CD4-positive, CD25-positive, alpha-beta regulatory T cell (primary cell): ENCODE data around the gene CD8A. TPM values are rescaled to one million over a fixed set of nuclear protein-coding genes. Genes with fewer than 3 reads are reported as not detected.
A peak's percentile ranks its signal among the peaks of the same experiment; 100 is the strongest.
"Not testable (repeated sequence)": the region's sequence is repeated elsewhere in the genome, so short reads cannot be mapped to it uniquely, and the experiment has no call there.

ENCODE experiments used
- ATAC-seq, 2 donors: fragments of 150-1000 bp; cut with Tn5 transposase; one replicate each; pipeline ENCODE4 v1.10.0; 2021; ENCODE audit warnings: low read depth in 2 of 2, moderate number of reproducible peaks in 2 of 2, moderate library complexity in 1 of 2
- DNase-seq, 3 donors: peaks; one replicate each; pipeline versions ENCODE4 v3.0.0 to v3.0.0-alpha.2; 2012 to 2022; ENCODE audit warnings: mixed read lengths in 1 of 3
- H3K27ac ChIP-seq: one replicate; pipeline ENCODE4 v1.7.0; 2013; ENCODE audit warnings: mild to moderate bottlenecking, low read length; ENCODE audit not compliant: insufficient read depth, poor library complexity, severe bottlenecking
- H3K27me3 ChIP-seq: one replicate; pipeline ENCODE4 v1.7.0; 2013; ENCODE audit warnings: low read length; ENCODE audit not compliant: control insufficient read depth, insufficient read depth
- H3K36me3 ChIP-seq: one replicate; pipeline ENCODE4 v1.7.0; 2013; ENCODE audit warnings: mild to moderate bottlenecking, low read length, moderate library complexity; ENCODE audit not compliant: control insufficient read depth, insufficient read depth
- H3K4me1 ChIP-seq: 2 replicates; pipeline ENCODE4 v1.7.0; 2013; ENCODE audit warnings: mild to moderate bottlenecking, low read length; ENCODE audit not compliant: insufficient read depth, control insufficient read depth, poor library complexity, severe bottlenecking
- H3K4me3 ChIP-seq: one replicate; pipeline ENCODE4 v1.7.0; 2013; ENCODE audit warnings: low read depth, mild to moderate bottlenecking, low read length, moderate library complexity
- H3K9me3 ChIP-seq, 2 experiments: 1 replicate in 1 of 2; 2 replicates in 1 of 2; pipeline ENCODE4 v1.7.0; 2013; ENCODE audit warnings: low read length in 2 of 2, mild to moderate bottlenecking in 1 of 2, moderate library complexity in 1 of 2; ENCODE audit not compliant: control insufficient read depth in 2 of 2
- H3K27ac Mint-ChIP-seq, 3 donors: one replicate each; pipeline ENCODE4 v1.8.0; 2020 to 2022; ENCODE audit warnings: mild to moderate bottlenecking in 3 of 3, mixed read lengths in 3 of 3, moderate library complexity in 2 of 3
- H3K27me3 Mint-ChIP-seq: one replicate; pipeline ENCODE4 v1.8.0; 2022; ENCODE audit warnings: mild to moderate bottlenecking, mixed read lengths
- H3K36me3 Mint-ChIP-seq: one replicate; pipeline ENCODE4 v1.8.0; 2020; ENCODE audit warnings: mixed read lengths
- H3K4me1 Mint-ChIP-seq, 4 donors: one replicate each; pipeline ENCODE4 v1.8.0; 2020 to 2022; ENCODE audit warnings: mixed read lengths in 4 of 4, mild to moderate bottlenecking in 1 of 4
- H3K4me3 Mint-ChIP-seq, 4 donors: one replicate each; pipeline ENCODE4 v1.8.0; 2020 to 2022; ENCODE audit warnings: mild to moderate bottlenecking in 4 of 4, mixed read lengths in 4 of 4, moderate library complexity in 3 of 4
- H3K9me3 Mint-ChIP-seq, 7 donors: one replicate each; pipeline ENCODE4 v1.8.0; 2020 to 2022; ENCODE audit warnings: mixed read lengths in 7 of 7, mild to moderate bottlenecking in 3 of 7, moderate library complexity in 2 of 7
- polyA plus RNA-seq, 4 donors: library from polyadenylated mRNA; unstranded; fragments of 300-500 nt; fragmentation: Illumina TruSeq; gene quantifications; one replicate each; pipeline ENCODE4 v1.2.3, GENCODE V29; 2021
- total RNA-seq: library from RNA; stranded (reverse); gene quantifications from one replicate; pipeline ENCODE4 v1.2.3, GENCODE V29; 2022

The CD8A gene
- total RNA-seq: not detected
- polyA plus RNA-seq: 1 to 10 TPM in 1 of 4 donors, under 1 TPM in 3; 0.24 to 1.8 (median 0.57) TPM

GRCh38 chr2:86790676-86791572 lies at the start of gene CD8A:
CD8A (minus strand) TSS chr2:86790913; CDS start chr2:86790825, 88 bp downstream.
- Histone ChIP-seq H3K27me3 (peaks cover 45% of the 10 kb centered on the region), H3K4me1 (peaks cover 24% of the 10 kb centered on the region), H3K9me3 (peaks cover 10% of the 10 kb centered on the region in 2 experiments), H3K36me3 (no peaks in the 10 kb centered on the region), H3K4me3 (peak within 1 kb of the TSS; percentile 51), H3K27ac (no peak within 1 kb of the TSS)
- Mint-ChIP-seq H3K4me1 (peaks cover 10 to 25% (median 14%) of the 10 kb centered on the region in 4 donors), H3K36me3 (peaks cover 2% of the 10 kb centered on the region), H3K4me3 (peak within 1 kb of the TSS; percentile 79 to 93 (median 85)), H3K27me3 (peaks cover 82% of the 10 kb centered on the region), H3K9me3 (peaks cover 2 to 16% (median 7%) of the 10 kb centered on the region in 7 donors), H3K27ac (peak within 1 kb of the TSS in 1 of 3 donors; percentile 66)
- ATAC-seq: peak in 1 of 2 donors; percentile 23
- peak in 2 of 3 donors; percentile 8 to 43 for DNase-seq

GRCh38 chr2:86839871-86840548 lies 49.3 kb upstream of the CD8A start:
- H3K4me1 Mint-ChIP-seq: peaks cover 4 to 35% (median 14%) of the 10 kb centered on the region in 4 donors
- not testable (repeated sequence) for H3K27ac Mint-ChIP-seq, H3K36me3 Mint-ChIP-seq, H3K27me3 Mint-ChIP-seq, H3K27me3 ChIP-seq, H3K27ac ChIP-seq, H3K36me3 ChIP-seq, H3K4me3 ChIP-seq, H3K9me3 Mint-ChIP-seq, H3K4me1 ChIP-seq, DNase-seq, ATAC-seq, H3K9me3 ChIP-seq, H3K4me3 Mint-ChIP-seq

- H3K27ac ChIP-seq, ATAC-seq, H3K36me3 ChIP-seq, DNase-seq, H3K36me3 Mint-ChIP-seq, H3K9me3 ChIP-seq, H3K4me3 ChIP-seq, H3K4me1 ChIP-seq, H3K9me3 Mint-ChIP-seq, H3K27ac Mint-ChIP-seq, H3K27me3 Mint-ChIP-seq, H3K27me3 ChIP-seq: not testable (repeated sequence)
- Mint-ChIP-seq H3K4me3 (peak overlapping the region in 1 of 4 donors; percentile 10), H3K4me1 (peaks cover 4 to 35% (median 14%) of the 10 kb centered on the region in 4 donors)
These were observed 48.7 kb upstream of the CD8A start for GRCh38 chr2:86839455-86839854.

GRCh38 chr2:86837714-86838113 lies 47.0 kb upstream of the CD8A start:
- H3K9me3 Mint-ChIP-seq, H3K27ac ChIP-seq, H3K4me3 ChIP-seq, DNase-seq, H3K27me3 Mint-ChIP-seq, H3K4me1 ChIP-seq, H3K9me3 ChIP-seq, H3K36me3 Mint-ChIP-seq, ATAC-seq, H3K27me3 ChIP-seq, H3K36me3 ChIP-seq: not testable (repeated sequence)
- Mint-ChIP-seq H3K27ac (peak overlapping the region in 1 of 3 donors; percentile 29), H3K4me1 (peaks cover 4 to 31% (median 13%) of the 10 kb centered on the region in 4 donors), H3K4me3 (peak overlapping the region in 1 of 4 donors; percentile 48)

- not testable (repeated sequence) for H3K27ac ChIP-seq, H3K36me3 ChIP-seq, H3K9me3 ChIP-seq, H3K27me3 ChIP-seq, H3K27me3 Mint-ChIP-seq, H3K36me3 Mint-ChIP-seq, H3K4me1 ChIP-seq, H3K9me3 Mint-ChIP-seq
- DNase-seq (peak in 1 of 3 donors; percentile 62), ATAC-seq (peak; percentile 40 to 43)
- Mint-ChIP-seq H3K4me1 (peaks cover 0 to 25% (median 7%) of the 10 kb centered on the region in 4 donors), H3K4me3 (peak overlapping the region in 2 of 4 donors; percentile 66 to 68), H3K27ac (peak overlapping the region in 2 of 3 donors; percentile 47 to 68)
- peak overlapping the region; percentile 19 for H3K4me3 ChIP-seq
These were observed 46.4 kb upstream of the CD8A start for GRCh38 chr2:86836915-86837695.

GRCh38 chr2:86835548-86835889 lies 44.8 kb upstream of the CD8A start:
- H3K4me1 Mint-ChIP-seq: peaks cover 0 to 17% (median 5%) of the 10 kb centered on the region in 4 donors
- H3K4me3 Mint-ChIP-seq: not testable (repeated sequence)

GRCh38 chr2:86833315-86833714 lies 42.6 kb upstream of the CD8A start:
- no peak overlapping the region for H3K4me3 ChIP-seq
- no peaks in the 10 kb centered on the region for H3K27me3 ChIP-seq
- no peaks in the 10 kb centered on the region for H3K36me3 ChIP-seq
- Mint-ChIP-seq H3K4me1 (peaks cover 0 to 17% (median 5%) of the 10 kb centered on the region in 4 donors), H3K27ac (no peak overlapping the region), H3K36me3 (no peaks in the 10 kb centered on the region), H3K27me3 (peaks cover 13% of the 10 kb centered on the region), H3K4me3 (no peak overlapping the region), H3K9me3 (no peaks in the 10 kb centered on the region)
- H3K4me1 ChIP-seq: no peaks in the 10 kb centered on the region
- DNase-seq (no peak), ATAC-seq (no peak)
- no peaks in the 10 kb centered on the region for H3K9me3 ChIP-seq
- H3K27ac ChIP-seq: no peak overlapping the region

More at GRCh38 chr2:86835548-86835889, 44.8 kb upstream of the CD8A start:
- H3K27ac Mint-ChIP-seq, H3K27ac ChIP-seq, H3K27me3 ChIP-seq, H3K27me3 Mint-ChIP-seq, DNase-seq, H3K9me3 Mint-ChIP-seq, H3K4me1 ChIP-seq, H3K9me3 ChIP-seq, H3K4me3 ChIP-seq, H3K36me3 ChIP-seq, ATAC-seq, H3K36me3 Mint-ChIP-seq: not testable (repeated sequence)
